GM23338 (cell line): ENCODE measurements around the gene CRYGA. TPM values are rescaled to one million over a fixed set of nuclear protein-coding genes. Genes with fewer than 3 reads are reported as not detected.

Experiments used
- POLR2AphosphoS5 ChIP-seq: IDR thresholded peaks from 2 replicates; pipeline ENCODE4 v1.6.1; 2016; ENCODE audit warnings: antibody characterized with exemption, low read depth
- STAT1 ChIP-seq: IDR thresholded peaks from one replicate; pipeline ENCODE4 v1.6.1; 2016; ENCODE audit warnings: antibody characterized with exemption; ENCODE audit not compliant: unreplicated experiment
- polyA plus RNA-seq: library from polyadenylated mRNA; unstranded; fragments of >200 nt; fragmentation: Nextera tagmentation; extraction: Ambion mirVana; gene quantifications from 2 replicates; pipeline ENCODE4 v1.2.1, GENCODE V29; 2016
- total RNA-seq: library from RNA; depleted of rRNA; stranded (reverse); fragments of >200 nt; shearing (Covaris generic); gene quantifications from 2 replicates; pipeline ENCODE4 v1.2.3, GENCODE V29; 2014
- TF ChIP-seq, protein P1 (sequence below): fragments of 250-450 bp; sonication (Bioruptor Pico); IDR thresholded peaks from 2 replicates; pipeline ENCODE4 v1.5.0; 2020; ENCODE audit warnings: mild to moderate bottlenecking, moderate library complexity
- TF ChIP-seq, protein P2 (sequence below), 2 experiments: fragments of 200-600 bp in 1 of 2; sonication (generic) in 1 of 2; conservative IDR thresholded peaks; 2 replicates each; pipeline versions ENCODE4 v1.5.1 to v1.6.1; 2016 to 2017; ENCODE audit warnings: antibody characterized with exemption in 2 of 2, low read depth in 2 of 2, mild to moderate bottlenecking in 2 of 2, moderate library complexity in 1 of 2
- TF ChIP-seq, protein P3 (sequence below): IDR thresholded peaks from 2 replicates; pipeline ENCODE4 v1.6.1; 2016; ENCODE audit warnings: antibody characterized with exemption

The CRYGA gene
- total and polyA plus RNA-seq, 2 experiments from 2014 or later, result not detected

DNA sequence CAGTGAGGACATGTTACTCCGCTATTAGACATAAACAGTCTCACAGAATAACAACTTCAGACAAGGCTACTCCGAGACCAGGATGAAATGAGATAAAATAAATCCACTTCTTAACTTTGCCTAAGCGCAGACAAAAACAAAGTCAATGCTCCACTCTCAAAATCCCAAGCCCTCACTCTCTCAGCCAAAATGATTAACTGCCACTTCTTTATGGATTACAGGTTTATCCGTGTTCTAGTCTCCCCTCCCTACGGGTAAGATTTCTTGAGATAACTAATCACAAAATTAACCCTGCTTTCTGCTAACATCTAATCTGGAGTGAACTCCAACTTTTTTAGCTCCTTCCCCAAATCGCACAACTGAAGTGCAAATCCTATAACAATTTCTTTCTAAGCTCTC is 32.7 kb downstream of the CRYGA start (continued):
- TF ChIP-seq, protein P1, sequence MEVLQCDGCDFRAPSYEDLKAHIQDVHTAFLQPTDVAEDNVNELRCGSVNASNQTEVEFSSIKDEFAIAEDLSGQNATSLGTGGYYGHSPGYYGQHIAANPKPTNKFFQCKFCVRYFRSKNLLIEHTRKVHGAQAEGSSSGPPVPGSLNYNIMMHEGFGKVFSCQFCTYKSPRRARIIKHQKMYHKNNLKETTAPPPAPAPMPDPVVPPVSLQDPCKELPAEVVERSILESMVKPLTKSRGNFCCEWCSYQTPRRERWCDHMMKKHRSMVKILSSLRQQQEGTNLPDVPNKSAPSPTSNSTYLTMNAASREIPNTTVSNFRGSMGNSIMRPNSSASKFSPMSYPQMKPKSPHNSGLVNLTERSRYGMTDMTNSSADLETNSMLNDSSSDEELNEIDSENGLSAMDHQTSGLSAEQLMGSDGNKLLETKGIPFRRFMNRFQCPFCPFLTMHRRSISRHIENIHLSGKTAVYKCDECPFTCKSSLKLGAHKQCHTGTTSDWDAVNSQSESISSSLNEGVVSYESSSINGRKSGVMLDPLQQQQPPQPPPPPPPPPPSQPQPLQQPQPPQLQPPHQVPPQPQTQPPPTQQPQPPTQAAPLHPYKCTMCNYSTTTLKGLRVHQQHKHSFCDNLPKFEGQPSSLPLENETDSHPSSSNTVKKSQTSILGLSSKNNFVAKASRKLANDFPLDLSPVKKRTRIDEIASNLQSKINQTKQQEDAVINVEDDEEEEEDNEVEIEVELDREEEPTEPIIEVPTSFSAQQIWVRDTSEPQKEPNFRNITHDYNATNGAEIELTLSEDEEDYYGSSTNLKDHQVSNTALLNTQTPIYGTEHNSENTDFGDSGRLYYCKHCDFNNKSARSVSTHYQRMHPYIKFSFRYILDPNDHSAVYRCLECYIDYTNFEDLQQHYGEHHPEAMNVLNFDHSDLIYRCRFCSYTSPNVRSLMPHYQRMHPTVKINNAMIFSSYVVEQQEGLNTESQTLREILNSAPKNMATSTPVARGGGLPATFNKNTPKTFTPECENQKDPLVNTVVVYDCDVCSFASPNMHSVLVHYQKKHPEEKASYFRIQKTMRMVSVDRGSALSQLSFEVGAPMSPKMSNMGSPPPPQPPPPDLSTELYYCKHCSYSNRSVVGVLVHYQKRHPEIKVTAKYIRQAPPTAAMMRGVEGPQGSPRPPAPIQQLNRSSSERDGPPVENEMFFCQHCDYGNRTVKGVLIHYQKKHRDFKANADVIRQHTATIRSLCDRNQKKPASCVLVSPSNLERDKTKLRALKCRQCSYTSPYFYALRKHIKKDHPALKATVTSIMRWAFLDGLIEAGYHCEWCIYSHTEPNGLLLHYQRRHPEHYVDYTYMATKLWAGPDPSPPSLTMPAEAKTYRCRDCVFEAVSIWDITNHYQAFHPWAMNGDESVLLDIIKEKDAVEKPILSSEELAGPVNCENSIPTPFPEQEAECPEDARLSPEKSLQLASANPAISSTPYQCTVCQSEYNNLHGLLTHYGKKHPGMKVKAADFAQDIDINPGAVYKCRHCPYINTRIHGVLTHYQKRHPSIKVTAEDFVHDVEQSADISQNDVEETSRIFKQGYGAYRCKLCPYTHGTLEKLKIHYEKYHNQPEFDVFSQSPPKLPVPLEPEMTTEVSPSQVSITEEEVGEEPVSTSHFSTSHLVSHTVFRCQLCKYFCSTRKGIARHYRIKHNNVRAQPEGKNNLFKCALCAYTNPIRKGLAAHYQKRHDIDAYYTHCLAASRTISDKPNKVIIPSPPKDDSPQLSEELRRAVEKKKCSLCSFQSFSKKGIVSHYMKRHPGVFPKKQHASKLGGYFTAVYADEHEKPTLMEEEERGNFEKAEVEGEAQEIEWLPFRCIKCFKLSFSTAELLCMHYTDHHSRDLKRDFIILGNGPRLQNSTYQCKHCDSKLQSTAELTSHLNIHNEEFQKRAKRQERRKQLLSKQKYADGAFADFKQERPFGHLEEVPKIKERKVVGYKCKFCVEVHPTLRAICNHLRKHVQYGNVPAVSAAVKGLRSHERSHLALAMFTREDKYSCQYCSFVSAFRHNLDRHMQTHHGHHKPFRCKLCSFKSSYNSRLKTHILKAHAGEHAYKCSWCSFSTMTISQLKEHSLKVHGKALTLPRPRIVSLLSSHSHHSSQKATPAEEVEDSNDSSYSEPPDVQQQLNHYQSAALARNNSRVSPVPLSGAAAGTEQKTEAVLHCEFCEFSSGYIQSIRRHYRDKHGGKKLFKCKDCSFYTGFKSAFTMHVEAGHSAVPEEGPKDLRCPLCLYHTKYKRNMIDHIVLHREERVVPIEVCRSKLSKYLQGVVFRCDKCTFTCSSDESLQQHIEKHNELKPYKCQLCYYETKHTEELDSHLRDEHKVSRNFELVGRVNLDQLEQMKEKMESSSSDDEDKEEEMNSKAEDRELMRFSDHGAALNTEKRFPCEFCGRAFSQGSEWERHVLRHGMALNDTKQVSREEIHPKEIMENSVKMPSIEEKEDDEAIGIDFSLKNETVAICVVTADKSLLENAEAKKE (CRISPR knock-in tag), result no peak
- no peak for TF ChIP-seq STAT1
- TF ChIP-seq, protein P2, sequence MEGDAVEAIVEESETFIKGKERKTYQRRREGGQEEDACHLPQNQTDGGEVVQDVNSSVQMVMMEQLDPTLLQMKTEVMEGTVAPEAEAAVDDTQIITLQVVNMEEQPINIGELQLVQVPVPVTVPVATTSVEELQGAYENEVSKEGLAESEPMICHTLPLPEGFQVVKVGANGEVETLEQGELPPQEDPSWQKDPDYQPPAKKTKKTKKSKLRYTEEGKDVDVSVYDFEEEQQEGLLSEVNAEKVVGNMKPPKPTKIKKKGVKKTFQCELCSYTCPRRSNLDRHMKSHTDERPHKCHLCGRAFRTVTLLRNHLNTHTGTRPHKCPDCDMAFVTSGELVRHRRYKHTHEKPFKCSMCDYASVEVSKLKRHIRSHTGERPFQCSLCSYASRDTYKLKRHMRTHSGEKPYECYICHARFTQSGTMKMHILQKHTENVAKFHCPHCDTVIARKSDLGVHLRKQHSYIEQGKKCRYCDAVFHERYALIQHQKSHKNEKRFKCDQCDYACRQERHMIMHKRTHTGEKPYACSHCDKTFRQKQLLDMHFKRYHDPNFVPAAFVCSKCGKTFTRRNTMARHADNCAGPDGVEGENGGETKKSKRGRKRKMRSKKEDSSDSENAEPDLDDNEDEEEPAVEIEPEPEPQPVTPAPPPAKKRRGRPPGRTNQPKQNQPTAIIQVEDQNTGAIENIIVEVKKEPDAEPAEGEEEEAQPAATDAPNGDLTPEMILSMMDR (conservative IDR thresholded peaks at IDR 0.05; ENCODE audit: low read depth in 2 of 2), result no peak
- TF ChIP-seq POLR2AphosphoS5, result no peak
- TF ChIP-seq, protein P3, sequence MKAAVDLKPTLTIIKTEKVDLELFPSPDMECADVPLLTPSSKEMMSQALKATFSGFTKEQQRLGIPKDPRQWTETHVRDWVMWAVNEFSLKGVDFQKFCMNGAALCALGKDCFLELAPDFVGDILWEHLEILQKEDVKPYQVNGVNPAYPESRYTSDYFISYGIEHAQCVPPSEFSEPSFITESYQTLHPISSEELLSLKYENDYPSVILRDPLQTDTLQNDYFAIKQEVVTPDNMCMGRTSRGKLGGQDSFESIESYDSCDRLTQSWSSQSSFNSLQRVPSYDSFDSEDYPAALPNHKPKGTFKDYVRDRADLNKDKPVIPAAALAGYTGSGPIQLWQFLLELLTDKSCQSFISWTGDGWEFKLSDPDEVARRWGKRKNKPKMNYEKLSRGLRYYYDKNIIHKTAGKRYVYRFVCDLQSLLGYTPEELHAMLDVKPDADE, result no peak
